NCI-H1436 (cell line): Measurements from ENCODE around the gene DCX.

Experiments
- DNase-seq: peaks from one replicate; lab custom pipeline; 2025; lab: John Stamatoyannopoulos, UW

The DCX gene

GRCh38 chrX:111309083-111309482, 102.9 kb downstream of the DCX start:
- DNase-seq = no peak

GRCh38 chrX:111308039-111308438, 104.0 kb downstream of the DCX start:
- no peak for DNase-seq

GRCh38 chrX:111302284-111302683, 109.7 kb downstream of the DCX start:
- DNase-seq = no peak

GRCh38 chrX:111288841-111289240, 123.2 kb downstream of the DCX start:
- DNase-seq = peak; percentile 17

GRCh38 chrX:111284631-111285293, 127.2 kb downstream of the DCX start:
- no peak for DNase-seq

GRCh38 chrX:111283446-111283845, 128.5 kb downstream of the DCX start:
- no peak for DNase-seq

GRCh38 chrX:111282991-111283390, 129.0 kb downstream of the DCX start:
- no peak for DNase-seq

- DNase-seq = no peak
Measured at GRCh38 chrX:111282139-111282538, 129.9 kb downstream of the DCX start.

GRCh38 chrX:111270339-111270738, 141.7 kb downstream of the DCX start, which contains the start of gene CAPN6:
CAPN6 (minus strand) TSS chrX:111270483; CDS start chrX:111263936, 6,547 bp downstream.
- no peak for DNase-seq

- DNase-seq = no peak
Measured at GRCh38 chrX:111268506-111268905, 143.5 kb downstream of the DCX start.

- DNase-seq = no peak
Measured at GRCh38 chrX:111265486-111265885, 146.5 kb downstream of the DCX start.

- no peak for DNase-seq
Measured at GRCh38 chrX:111264385-111264784, 147.6 kb downstream of the DCX start.

- no peak for DNase-seq
Measured at GRCh38 chrX:111262086-111262485, 149.9 kb downstream of the DCX start.

GRCh38 chrX:111260451-111260850, 151.5 kb downstream of the DCX start:
- no peak for DNase-seq

GRCh38 chrX:111259559-111259958, 152.4 kb downstream of the DCX start:
- no peak for DNase-seq

- no peak for DNase-seq
Measured at GRCh38 chrX:111257733-111258132, 154.3 kb downstream of the DCX start.

GRCh38 chrX:111254896-111255693, 156.9 kb downstream of the DCX start:
- DNase-seq = no peak

GRCh38 chrX:111244235-111244750, 167.7 kb downstream of the DCX start:
- DNase-seq = peak; percentile 22
